Measurements from ENCODE around the gene EDC3.

The EDC3 gene

DNA sequence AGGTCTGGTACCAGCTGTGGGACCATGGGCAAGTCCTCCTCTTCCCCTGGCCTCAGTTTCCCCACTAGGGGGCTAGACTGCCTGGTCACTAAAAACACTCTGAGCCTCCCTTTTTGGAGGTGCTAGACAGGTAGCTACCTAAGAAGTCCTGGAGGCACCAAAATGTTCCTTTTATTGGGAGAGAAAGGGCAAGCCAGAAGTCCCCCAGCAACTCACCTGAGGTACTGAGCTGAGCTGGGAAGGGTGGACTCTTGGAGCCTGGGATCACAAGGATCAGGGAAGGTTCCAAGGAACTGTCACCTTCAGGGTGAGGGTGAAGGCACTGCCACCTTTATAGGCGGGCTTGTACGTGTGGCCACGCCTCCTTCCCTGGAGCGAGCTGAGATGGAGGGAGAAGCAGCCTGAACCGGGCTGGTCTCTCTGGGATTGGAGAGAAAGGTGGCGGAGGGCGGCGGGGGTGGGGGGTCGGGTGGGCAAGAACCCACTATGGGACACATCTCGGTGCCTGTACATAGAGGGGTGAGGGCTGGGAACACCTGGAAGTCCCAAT, 29.5 kb upstream of the EDC3 start, which contains the start of gene CYP1A1:
TSS of gene CYP1A1 (minus strand) at position 304 of the 550 bp plus-strand sequence. CDS start 2,431 bp downstream, outside the sequence.
- TF ChIP-seq, protein P1, sequence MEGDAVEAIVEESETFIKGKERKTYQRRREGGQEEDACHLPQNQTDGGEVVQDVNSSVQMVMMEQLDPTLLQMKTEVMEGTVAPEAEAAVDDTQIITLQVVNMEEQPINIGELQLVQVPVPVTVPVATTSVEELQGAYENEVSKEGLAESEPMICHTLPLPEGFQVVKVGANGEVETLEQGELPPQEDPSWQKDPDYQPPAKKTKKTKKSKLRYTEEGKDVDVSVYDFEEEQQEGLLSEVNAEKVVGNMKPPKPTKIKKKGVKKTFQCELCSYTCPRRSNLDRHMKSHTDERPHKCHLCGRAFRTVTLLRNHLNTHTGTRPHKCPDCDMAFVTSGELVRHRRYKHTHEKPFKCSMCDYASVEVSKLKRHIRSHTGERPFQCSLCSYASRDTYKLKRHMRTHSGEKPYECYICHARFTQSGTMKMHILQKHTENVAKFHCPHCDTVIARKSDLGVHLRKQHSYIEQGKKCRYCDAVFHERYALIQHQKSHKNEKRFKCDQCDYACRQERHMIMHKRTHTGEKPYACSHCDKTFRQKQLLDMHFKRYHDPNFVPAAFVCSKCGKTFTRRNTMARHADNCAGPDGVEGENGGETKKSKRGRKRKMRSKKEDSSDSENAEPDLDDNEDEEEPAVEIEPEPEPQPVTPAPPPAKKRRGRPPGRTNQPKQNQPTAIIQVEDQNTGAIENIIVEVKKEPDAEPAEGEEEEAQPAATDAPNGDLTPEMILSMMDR (IDR thresholded peaks at IDR 0.05), result no peak
- Mint-ChIP-seq H3K9me3 (peaks cover 20% of the 10 kb centered on the region), H3K36me3 (ENCODE audit: low read depth) (peaks cover 5% of the 10 kb centered on the region), H3K27ac (no peak within 1 kb of the TSS), H3K4me1 (peaks cover 19% of the 10 kb centered on the region), H3K27me3 (ENCODE audit: low read depth, poor library complexity) (peaks cover 55% of the 10 kb centered on the region), H3K4me3 (peak within 1 kb of the TSS; percentile 79)
- DNase-seq, result peak; percentile 47

DNA sequence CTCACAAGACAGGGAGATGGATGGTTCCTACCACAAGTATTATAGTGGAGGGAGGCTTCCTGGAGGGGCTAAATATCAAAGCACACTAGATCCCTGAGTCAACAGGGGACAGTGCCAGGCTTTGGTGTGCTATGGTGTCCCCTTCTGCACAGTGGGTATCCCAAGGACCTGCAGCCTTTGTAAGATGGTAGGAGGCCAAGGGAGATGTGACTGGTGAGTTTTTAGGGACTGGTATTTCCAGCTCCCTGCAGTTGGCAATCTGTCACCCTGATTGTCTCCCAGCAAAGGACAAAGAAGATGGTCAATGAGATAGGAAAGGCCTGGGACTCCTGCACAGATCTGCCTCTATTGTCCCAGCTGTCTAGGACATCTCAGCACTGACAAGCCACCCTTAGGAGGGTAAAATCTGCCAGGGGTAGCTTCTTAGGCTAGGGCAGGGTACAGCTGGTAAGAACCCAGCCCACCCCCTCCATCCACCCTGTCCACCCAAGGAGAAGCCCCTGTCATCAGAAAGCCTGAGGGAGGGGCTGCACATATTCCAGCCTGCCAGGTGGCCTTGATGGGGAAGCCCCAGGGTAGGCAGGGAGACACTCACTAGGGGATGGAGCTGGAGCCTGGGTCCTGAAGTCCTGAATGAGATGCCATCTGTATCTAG, 28.9 kb upstream of the EDC3 start:
- Mint-ChIP-seq H3K4me3 (peak overlapping the region; percentile 79), H3K9me3 (peaks cover 17% of the 10 kb centered on the region), H3K27ac (no peak overlapping the region), H3K4me1 (peaks cover 15% of the 10 kb centered on the region), H3K27me3 (ENCODE audit: low read depth, poor library complexity) (peaks cover 59% of the 10 kb centered on the region), H3K36me3 (ENCODE audit: low read depth) (peaks cover 5% of the 10 kb centered on the region)
- TF ChIP-seq, protein P1 (IDR thresholded peaks at IDR 0.05), result no peak
- no peak for DNase-seq

DNA sequence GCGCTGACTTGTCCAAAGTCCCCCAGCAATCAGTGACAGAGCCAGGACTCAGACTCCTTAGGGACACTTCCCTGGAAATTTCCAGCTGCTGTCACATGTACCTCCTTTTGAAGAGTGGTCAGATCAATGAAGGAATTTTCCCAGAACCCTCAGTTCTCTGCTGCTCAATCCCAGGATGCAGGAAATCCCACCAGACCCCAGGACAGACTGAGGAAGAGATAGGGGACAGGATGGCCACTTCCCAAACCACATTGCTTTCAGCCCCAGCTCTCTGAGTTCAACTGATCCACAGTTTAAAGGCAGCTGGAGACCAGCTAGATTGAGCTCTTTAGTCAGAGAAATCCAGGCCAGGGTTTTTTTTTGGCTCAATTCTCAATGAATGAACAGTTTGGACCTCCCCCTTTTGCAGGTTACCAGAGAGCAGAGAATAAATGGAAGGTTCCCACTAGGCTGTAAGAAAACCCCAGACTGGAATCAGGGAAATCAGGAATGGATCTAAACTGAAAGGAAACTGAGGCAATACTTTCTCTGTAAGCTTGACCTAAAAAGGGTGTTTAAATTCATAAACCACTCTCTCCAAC, 28.0 kb upstream of the EDC3 start:
- Mint-ChIP-seq H3K4me1 (peaks cover 13% of the 10 kb centered on the region), H3K4me3 (no peak overlapping the region), H3K9me3 (peaks cover 15% of the 10 kb centered on the region), H3K27me3 (ENCODE audit: low read depth, poor library complexity) (peaks cover 62% of the 10 kb centered on the region), H3K36me3 (ENCODE audit: low read depth) (peaks cover 5% of the 10 kb centered on the region), H3K27ac (no peak overlapping the region)
- TF ChIP-seq, protein P1 (IDR thresholded peaks at IDR 0.05), result no peak
- peak; percentile 16 for DNase-seq

DNA sequence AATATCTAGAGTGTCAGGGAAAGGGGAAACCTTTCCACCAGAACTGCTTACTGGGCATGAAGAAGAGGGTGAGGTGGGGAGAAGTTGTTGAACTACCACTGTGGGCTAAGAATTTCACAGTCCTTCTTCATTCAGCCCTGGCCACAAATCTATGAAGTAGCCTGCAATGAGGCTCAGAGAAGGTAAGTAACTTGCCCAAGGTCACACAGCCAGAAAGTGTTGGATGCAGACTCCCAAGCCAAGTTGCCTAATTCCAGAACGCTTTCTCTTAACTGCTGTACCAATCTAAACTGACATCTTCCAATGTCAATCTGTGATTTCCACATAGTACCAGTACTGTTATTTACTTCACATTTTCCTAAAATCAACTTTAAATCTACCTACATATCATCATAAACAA, 27.4 kb upstream of the EDC3 start:
- peaks cover 65% of the 10 kb centered on the region for H3K27me3 Mint-ChIP-seq (ENCODE audit: low read depth, poor library complexity)
- no peak overlapping the region for H3K27ac Mint-ChIP-seq
- TF ChIP-seq, protein P1 (IDR thresholded peaks at IDR 0.05), result no peak
- no peak overlapping the region for H3K4me3 Mint-ChIP-seq
- peaks cover 15% of the 10 kb centered on the region for H3K9me3 Mint-ChIP-seq
- peaks cover 5% of the 10 kb centered on the region for H3K36me3 Mint-ChIP-seq (ENCODE audit: low read depth)
- peaks cover 13% of the 10 kb centered on the region for H3K4me1 Mint-ChIP-seq
- no peak for DNase-seq

DNA sequence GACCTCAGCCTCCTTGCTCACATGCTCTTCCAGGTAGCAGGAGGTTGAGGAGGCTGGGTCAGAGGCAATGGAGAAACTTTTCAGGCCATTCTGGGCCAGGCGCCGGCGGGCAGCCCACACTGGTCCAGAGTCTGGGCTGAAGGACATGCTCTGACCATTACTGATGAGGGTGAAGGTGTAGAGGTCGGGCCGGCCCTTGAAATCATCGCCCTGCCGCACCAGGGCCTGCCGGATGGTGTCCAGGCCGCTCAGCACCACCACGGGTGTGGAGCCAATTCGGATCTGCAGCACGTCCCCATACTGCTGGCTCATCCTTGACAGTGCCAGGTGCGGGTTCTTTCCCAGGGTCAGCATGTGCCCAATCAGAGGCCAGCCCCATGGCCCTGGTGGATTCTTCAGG, 26.8 kb upstream of the EDC3 start:
- DNase-seq, result no peak
- TF ChIP-seq, protein P1 (IDR thresholded peaks at IDR 0.05), result no peak
- peaks cover 10% of the 10 kb centered on the region for H3K9me3 Mint-ChIP-seq
- H3K4me1 Mint-ChIP-seq, result peaks cover 13% of the 10 kb centered on the region
- peaks cover 64% of the 10 kb centered on the region for H3K27me3 Mint-ChIP-seq (ENCODE audit: low read depth, poor library complexity)
- H3K4me3 Mint-ChIP-seq, result no peak overlapping the region
- no peak overlapping the region for H3K27ac Mint-ChIP-seq
- peaks cover 5% of the 10 kb centered on the region for H3K36me3 Mint-ChIP-seq (ENCODE audit: low read depth)

Data from nephron progenitor cell (in vitro differentiated cells).